Suprapubic skin (tissue), 4 donors: Measurements from ENCODE around the gene TNFAIP8L1. TPM values are rescaled to one million over a fixed set of nuclear protein-coding genes. Genes with fewer than 3 reads are reported as not detected.

Experiments used
- DNase-seq, 2 donors: peaks; one replicate each; pipeline ENCODE4 v3.0.0-alpha.2; 2019; ENCODE audit warnings: low spot score in 2 of 2
- H3K27ac ChIP-seq: fragments of 200-600 bp; sonication (generic); one replicate; pipeline ENCODE4 v1.5.1; 2019
- H3K27me3 ChIP-seq: fragments of 200-600 bp; sonication (generic); one replicate; pipeline ENCODE4 v1.5.1; 2019
- H3K36me3 ChIP-seq: fragments of 200-600 bp; sonication (generic); one replicate; pipeline ENCODE4 v1.5.1; 2019
- H3K4me1 ChIP-seq: fragments of 200-600 bp; sonication (generic); one replicate; pipeline ENCODE4 v1.5.1; 2019
- H3K4me3 ChIP-seq: fragments of 200-600 bp; sonication (generic); one replicate; pipeline ENCODE4 v1.5.1; 2019; ENCODE audit warnings: mild to moderate bottlenecking
- H3K9me3 ChIP-seq: fragments of 200-600 bp; sonication (generic); one replicate; pipeline ENCODE4 v1.5.1; 2019
- CTCF ChIP-seq, 2 donors: fragments of 200-600 bp in 1 of 2; fragments of 450-650 bp in 1 of 2; sonication (generic) in 1 of 2; IDR thresholded peaks; one replicate each; pipeline ENCODE4 v1.5.1; 2016 to 2019; ENCODE audit warnings: antibody characterized with exemption in 2 of 2, mild to moderate bottlenecking in 1 of 2, moderate library complexity in 1 of 2
- EP300 ChIP-seq: sonication (generic); formaldehyde crosslinking; IDR thresholded peaks from one replicate; pipeline ENCODE4 v1.6.1; 2017; ENCODE audit warnings: antibody characterized with exemption
- POLR2A ChIP-seq, 2 donors: fragments of 450-650 bp; IDR thresholded peaks; one replicate each; pipeline ENCODE4 v1.6.1; 2017; ENCODE audit warnings: antibody characterized with exemption in 2 of 2, mild to moderate bottlenecking in 2 of 2, moderate library complexity in 2 of 2
- POLR2AphosphoS5 ChIP-seq, 3 donors: sonication (generic); formaldehyde crosslinking; IDR thresholded peaks; one replicate each; pipeline ENCODE4 v1.6.1; 2017; ENCODE audit warnings: antibody characterized with exemption in 3 of 3
- WGBS: methylation state at CpG from one replicate; pipeline ENCODE4 v1.1.5; 2018; 5-methylcytosine and 5-hydroxymethylcytosine counted together
- total RNA-seq, 4 donors: library from RNA; depleted of rRNA; stranded (reverse); fragments of >200 nt; gene quantifications; one replicate each; pipeline ENCODE4 v1.1.0, GENCODE V29; 2016

Gene TNFAIP8L1
- total RNA-seq, 4 donors from 2014 or later, result 4.8 to 8.3 (median 7.0) TPM

- H3K4me3 ChIP-seq, result no peak overlapping the region
- no peaks in the 10 kb centered on the region for H3K27me3 ChIP-seq
- TF ChIP-seq CTCF (IDR thresholded peaks at IDR 0.05), result no peak
- DNase-seq, result no peak
- H3K27ac ChIP-seq, result no peak overlapping the region
- WGBS, result 89% methylated on average over 8 of the region's 8 CpGs
- H3K4me1 ChIP-seq, result peaks cover 5% of the 10 kb centered on the region
- peaks cover 81% of the 10 kb centered on the region for H3K36me3 ChIP-seq
- peaks cover 7% of the 10 kb centered on the region for H3K9me3 ChIP-seq
Observed at GRCh38 chr19:4657835-4658234, 18.5 kb downstream of the TNFAIP8L1 start.

GRCh38 chr19:4660181-4660791, 21.0 kb downstream of the TNFAIP8L1 start:
- 82% methylated on average over 9 of the region's 15 CpGs for WGBS
- no peak for DNase-seq
- peaks cover 94% of the 10 kb centered on the region for H3K36me3 ChIP-seq

GRCh38 chr19:4660993-4661392, 21.7 kb downstream of the TNFAIP8L1 start:
- no peak for TF ChIP-seq POLR2A (IDR thresholded peaks at IDR 0.05)
- TF ChIP-seq POLR2AphosphoS5 (IDR thresholded peaks at IDR 0.05), result no peak
- no peak for TF ChIP-seq EP300
- no peak for TF ChIP-seq CTCF (IDR thresholded peaks at IDR 0.05)
- WGBS, result 89% methylated on average over 4 of the region's 4 CpGs
- Histone ChIP-seq H3K9me3 (peaks cover 7% of the 10 kb centered on the region), H3K27ac (no peak overlapping the region), H3K4me3 (no peak overlapping the region), H3K36me3 (peaks cover 91% of the 10 kb centered on the region), H3K4me1 (peaks cover 5% of the 10 kb centered on the region), H3K27me3 (no peaks in the 10 kb centered on the region)
- no peak for DNase-seq

More at GRCh38 chr19:4660181-4660791, 21.0 kb downstream of the TNFAIP8L1 start:
- Histone ChIP-seq H3K27me3 (no peaks in the 10 kb centered on the region), H3K9me3 (peaks cover 7% of the 10 kb centered on the region), H3K4me1 (peaks cover 5% of the 10 kb centered on the region), H3K27ac (no peak overlapping the region), H3K4me3 (no peak overlapping the region)
- TF ChIP-seq EP300 (no peak), POLR2A (IDR thresholded peaks at IDR 0.05) (no peak), CTCF (IDR thresholded peaks at IDR 0.05) (no peak), POLR2AphosphoS5 (IDR thresholded peaks at IDR 0.05) (no peak)

- H3K27ac ChIP-seq, result no peak overlapping the region
- WGBS, result 84% methylated on average over 13 of the region's 20 CpGs
- no peak overlapping the region for H3K4me3 ChIP-seq
- peaks cover 91% of the 10 kb centered on the region for H3K36me3 ChIP-seq
- no peak for DNase-seq
- peaks cover 7% of the 10 kb centered on the region for H3K9me3 ChIP-seq
- no peaks in the 10 kb centered on the region for H3K27me3 ChIP-seq
- peaks cover 5% of the 10 kb centered on the region for H3K4me1 ChIP-seq
- TF ChIP-seq POLR2AphosphoS5 (IDR thresholded peaks at IDR 0.05) (no peak), EP300 (no peak), CTCF (IDR thresholded peaks at IDR 0.05) (no peak), POLR2A (IDR thresholded peaks at IDR 0.05) (no peak)
Observed at GRCh38 chr19:4662020-4662695, 22.8 kb downstream of the TNFAIP8L1 start.

GRCh38 chr19:4662812-4663211, 23.5 kb downstream of the TNFAIP8L1 start:
- Histone ChIP-seq H3K27ac (no peak overlapping the region), H3K4me3 (no peak overlapping the region), H3K9me3 (peaks cover 7% of the 10 kb centered on the region), H3K4me1 (peaks cover 6% of the 10 kb centered on the region), H3K36me3 (peaks cover 91% of the 10 kb centered on the region), H3K27me3 (no peaks in the 10 kb centered on the region)
- TF ChIP-seq POLR2AphosphoS5 (IDR thresholded peaks at IDR 0.05) (no peak), EP300 (no peak), POLR2A (IDR thresholded peaks at IDR 0.05) (no peak)
- no peak for DNase-seq
- 74% methylated on average over 6 of the region's 6 CpGs for WGBS
